HCT116 (cell line): ENCODE data around the gene SRRT.
"Not testable (repeated sequence)": the region's sequence is repeated elsewhere in the genome, so short reads cannot be mapped to it uniquely, and the experiment has no call there.

Experiments
- CEBPB ChIP-seq: IDR thresholded peaks from 2 replicates; pipeline ENCODE4 v1.6.1; 2012; ENCODE audit warnings: low read depth
- ELF1 ChIP-seq: IDR thresholded peaks from 2 replicates; pipeline ENCODE4 v1.6.1; 2012; ENCODE audit warnings: low read depth, borderline replicate concordance
- EZH2 ChIP-seq: fragments of 200-600 bp; sonication (generic); IDR thresholded peaks from 2 replicates; pipeline ENCODE4 v1.6.1; 2017; ENCODE audit warnings: antibody characterized with exemption, mixed run types
- JUND ChIP-seq: IDR thresholded peaks from 2 replicates; pipeline ENCODE4 v1.6.1; 2012
- POLR2AphosphoS5 ChIP-seq: IDR thresholded peaks from 2 replicates; pipeline ENCODE4 v1.6.1; 2011; ENCODE audit warnings: mild to moderate bottlenecking, low read depth, low read length, moderate library complexity
- RAD21 ChIP-seq: IDR thresholded peaks from 2 replicates; pipeline ENCODE4 v1.6.1; 2012; ENCODE audit warnings: low read depth, mild to moderate bottlenecking
- SP1 ChIP-seq: IDR thresholded peaks from 2 replicates; pipeline ENCODE4 v1.6.1; 2012; ENCODE audit warnings: low read depth
- SRF ChIP-seq: IDR thresholded peaks from 2 replicates; pipeline ENCODE4 v1.6.1; 2012; ENCODE audit warnings: low read depth
- YY1 ChIP-seq: IDR thresholded peaks from 2 replicates; pipeline ENCODE4 v1.6.1; 2011; ENCODE audit warnings: low read length, low read depth, moderate library complexity, mild to moderate bottlenecking; ENCODE audit not compliant: insufficient replicate concordance; ENCODE audit errors: extremely low read depth
- ZFX ChIP-seq: fragments of 450-650 bp; IDR thresholded peaks from 2 replicates; pipeline ENCODE4 v1.6.1; 2017
- ZNF274 ChIP-seq: fragments of 200-500 bp; sonication (Bioruptor generic); IDR thresholded peaks from 2 replicates; pipeline ENCODE4 v1.6.1; 2014; ENCODE audit warnings: mild to moderate bottlenecking, low read depth, low read length, inconsistent platforms
- TF ChIP-seq, protein P1 (sequence below), 3 experiments: fragments of 200-600 bp in 1 of 3; sonication (generic) in 1 of 3; IDR thresholded peaks in 2 of 3; conservative IDR thresholded peaks in 1 of 3; 2 replicates each; pipeline ENCODE4 v1.5.1; 2012 to 2017; ENCODE audit warnings: low read depth in 2 of 3, low read length in 2 of 3, antibody characterized with exemption in 1 of 3, borderline replicate concordance in 1 of 3, control low read depth in 1 of 3, mild to moderate bottlenecking in 1 of 3, mixed read lengths in 1 of 3, mixed run types in 1 of 3, moderate library complexity in 1 of 3; ENCODE audit not compliant: insufficient read depth in 1 of 3
- TF ChIP-seq, protein P2 (sequence below): IDR thresholded peaks from 2 replicates; pipeline ENCODE4 v1.6.1; 2012; ENCODE audit warnings: low read depth
- TF ChIP-seq, protein P3 (sequence below): IDR thresholded peaks from 2 replicates; pipeline ENCODE4 v1.6.1; 2012

DNA sequence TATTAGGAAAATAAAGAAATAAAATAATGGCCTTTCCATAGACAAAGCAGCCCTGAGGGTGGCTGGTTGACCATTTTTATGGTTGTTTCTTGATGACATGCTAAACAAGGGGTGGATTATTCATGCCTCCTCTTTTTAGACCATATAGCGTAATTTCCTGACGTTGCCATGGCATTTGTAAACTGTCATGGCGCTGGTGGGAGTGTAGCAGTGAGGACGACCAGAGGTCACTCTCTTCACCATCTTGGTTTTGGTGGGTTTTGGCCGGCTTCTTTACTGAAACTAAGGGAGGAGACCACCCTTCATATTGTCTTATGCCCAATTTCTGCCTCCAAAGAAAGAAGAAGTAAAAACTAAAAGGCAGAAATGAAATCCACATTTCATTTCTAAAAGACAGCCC, 44.4 kb downstream of the SRRT start:
- TF ChIP-seq, protein P1, sequence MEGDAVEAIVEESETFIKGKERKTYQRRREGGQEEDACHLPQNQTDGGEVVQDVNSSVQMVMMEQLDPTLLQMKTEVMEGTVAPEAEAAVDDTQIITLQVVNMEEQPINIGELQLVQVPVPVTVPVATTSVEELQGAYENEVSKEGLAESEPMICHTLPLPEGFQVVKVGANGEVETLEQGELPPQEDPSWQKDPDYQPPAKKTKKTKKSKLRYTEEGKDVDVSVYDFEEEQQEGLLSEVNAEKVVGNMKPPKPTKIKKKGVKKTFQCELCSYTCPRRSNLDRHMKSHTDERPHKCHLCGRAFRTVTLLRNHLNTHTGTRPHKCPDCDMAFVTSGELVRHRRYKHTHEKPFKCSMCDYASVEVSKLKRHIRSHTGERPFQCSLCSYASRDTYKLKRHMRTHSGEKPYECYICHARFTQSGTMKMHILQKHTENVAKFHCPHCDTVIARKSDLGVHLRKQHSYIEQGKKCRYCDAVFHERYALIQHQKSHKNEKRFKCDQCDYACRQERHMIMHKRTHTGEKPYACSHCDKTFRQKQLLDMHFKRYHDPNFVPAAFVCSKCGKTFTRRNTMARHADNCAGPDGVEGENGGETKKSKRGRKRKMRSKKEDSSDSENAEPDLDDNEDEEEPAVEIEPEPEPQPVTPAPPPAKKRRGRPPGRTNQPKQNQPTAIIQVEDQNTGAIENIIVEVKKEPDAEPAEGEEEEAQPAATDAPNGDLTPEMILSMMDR (IDR thresholded peaks at IDR 0.05 in 2 of 3, conservative IDR thresholded peaks at IDR 0.05 in 1 of 3; ENCODE audit: borderline replicate concordance in 1 of 3, insufficient read depth in 1 of 3, low read depth in 2 of 3, low read length in 2 of 3) = not testable (repeated sequence)
- TF ChIP-seq JUND, POLR2AphosphoS5, RAD21, ELF1, CEBPB, EZH2, SP1, SRF, ZFX, YY1, ZNF274: not testable (repeated sequence)
- TF ChIP-seq, protein P2, sequence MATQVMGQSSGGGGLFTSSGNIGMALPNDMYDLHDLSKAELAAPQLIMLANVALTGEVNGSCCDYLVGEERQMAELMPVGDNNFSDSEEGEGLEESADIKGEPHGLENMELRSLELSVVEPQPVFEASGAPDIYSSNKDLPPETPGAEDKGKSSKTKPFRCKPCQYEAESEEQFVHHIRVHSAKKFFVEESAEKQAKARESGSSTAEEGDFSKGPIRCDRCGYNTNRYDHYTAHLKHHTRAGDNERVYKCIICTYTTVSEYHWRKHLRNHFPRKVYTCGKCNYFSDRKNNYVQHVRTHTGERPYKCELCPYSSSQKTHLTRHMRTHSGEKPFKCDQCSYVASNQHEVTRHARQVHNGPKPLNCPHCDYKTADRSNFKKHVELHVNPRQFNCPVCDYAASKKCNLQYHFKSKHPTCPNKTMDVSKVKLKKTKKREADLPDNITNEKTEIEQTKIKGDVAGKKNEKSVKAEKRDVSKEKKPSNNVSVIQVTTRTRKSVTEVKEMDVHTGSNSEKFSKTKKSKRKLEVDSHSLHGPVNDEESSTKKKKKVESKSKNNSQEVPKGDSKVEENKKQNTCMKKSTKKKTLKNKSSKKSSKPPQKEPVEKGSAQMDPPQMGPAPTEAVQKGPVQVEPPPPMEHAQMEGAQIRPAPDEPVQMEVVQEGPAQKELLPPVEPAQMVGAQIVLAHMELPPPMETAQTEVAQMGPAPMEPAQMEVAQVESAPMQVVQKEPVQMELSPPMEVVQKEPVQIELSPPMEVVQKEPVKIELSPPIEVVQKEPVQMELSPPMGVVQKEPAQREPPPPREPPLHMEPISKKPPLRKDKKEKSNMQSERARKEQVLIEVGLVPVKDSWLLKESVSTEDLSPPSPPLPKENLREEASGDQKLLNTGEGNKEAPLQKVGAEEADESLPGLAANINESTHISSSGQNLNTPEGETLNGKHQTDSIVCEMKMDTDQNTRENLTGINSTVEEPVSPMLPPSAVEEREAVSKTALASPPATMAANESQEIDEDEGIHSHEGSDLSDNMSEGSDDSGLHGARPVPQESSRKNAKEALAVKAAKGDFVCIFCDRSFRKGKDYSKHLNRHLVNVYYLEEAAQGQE = not testable (repeated sequence)
- TF ChIP-seq, protein P3, sequence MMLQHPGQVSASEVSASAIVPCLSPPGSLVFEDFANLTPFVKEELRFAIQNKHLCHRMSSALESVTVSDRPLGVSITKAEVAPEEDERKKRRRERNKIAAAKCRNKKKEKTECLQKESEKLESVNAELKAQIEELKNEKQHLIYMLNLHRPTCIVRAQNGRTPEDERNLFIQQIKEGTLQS = not testable (repeated sequence)
